ENCODE data around the gene CDH4. TPM values are rescaled to one million over a fixed set of nuclear protein-coding genes. Genes with fewer than 3 reads are reported as not detected.

Gene CDH4
- total and polyA plus RNA-seq, 2 of the 8 experiments (the other 6 are each of a cell fraction or from before 2014, with no cell fraction given): 4.3 to 7.9 TPM

DNA sequence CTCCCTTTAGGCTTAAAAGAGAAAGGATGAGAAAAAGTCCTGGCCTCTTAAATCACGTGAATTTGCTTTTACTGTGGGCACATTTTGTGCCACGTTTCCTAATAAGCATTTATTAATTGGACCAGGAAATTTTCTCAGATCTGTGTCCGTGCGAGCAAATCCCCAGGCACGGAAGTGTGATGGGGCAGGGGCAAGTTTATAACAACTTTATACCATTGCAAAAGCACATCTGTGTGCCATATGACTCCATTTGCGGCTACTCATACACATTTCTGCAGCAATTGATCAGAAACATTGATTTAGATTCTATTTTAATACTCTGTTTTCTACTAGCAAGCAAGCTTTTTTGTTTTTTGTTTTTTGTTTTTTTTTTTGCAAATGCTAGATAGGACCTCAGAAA lies 440.4 kb downstream of the CDH4 start:
- ChIA-PET POLR2A (ENCODE audit: partially characterized antibody) (no interaction called here), CTCF (ENCODE audit: partially characterized antibody) (interaction anchor here (0.5 to 1.3 kb wide), 4 partner anchors 10 to 784 kb away, joined by 3 to 5 read pairs (median 3); no protein-coding TSS in a partner anchor)
- H3K4me2 ChIP-seq (ENCODE audit: insufficient read depth in 1 of 2, low read depth in 2 of 2, low read length in 2 of 2): no peak overlapping the region
- TF ChIP-seq EGR1 (IDR thresholded peaks at IDR 0.05; ENCODE audit: borderline replicate concordance, low read depth, low read length) (no peak), TAF1 (IDR thresholded peaks at IDR 0.05; ENCODE audit: low read depth, low read length) (no peak), POLR2A (IDR thresholded peaks at IDR 0.05; ENCODE audit: control extremely low read depth in 1 of 2, low read depth in 2 of 2, low read length in 2 of 2) (no peak), SP1 (IDR thresholded peaks at IDR 0.05; ENCODE audit: low read depth, low read length) (no peak), RFX5 (IDR thresholded peaks at IDR 0.05; ENCODE audit: borderline replicate concordance, low read depth, low read length) (no peak), ZNF274 (IDR thresholded peaks at IDR 0.05; ENCODE audit: borderline replicate concordance, extremely low read depth, low read length) (no peak)
- H3K9me3 ChIP-seq (ENCODE audit: insufficient read depth in 2 of 2, low read depth in 1 of 2, low read length in 1 of 2): no peaks in the 10 kb centered on the region
- H3K4me3 ChIP-seq (ENCODE audit: extremely low read depth in 1 of 4, insufficient read depth in 2 of 4, low read depth in 3 of 4, low read length in 4 of 4): no peak overlapping the region
- H3K56ac ChIP-seq (replicated peaks; ENCODE audit: insufficient read length, low read depth, low read length): no peak overlapping the region
- no peak overlapping the region for H2AK5ac ChIP-seq (ENCODE audit: low read depth, low read length)
- H2BK120ac ChIP-seq (replicated peaks; ENCODE audit: low read depth, low read length): no peak overlapping the region
- H3K18ac ChIP-seq (ENCODE audit: extremely low read depth, low read length): no peak overlapping the region
- H4K5ac ChIP-seq (ENCODE audit: insufficient read length, low read depth, low read length): no peak overlapping the region
- no peak overlapping the region for H3K14ac ChIP-seq (ENCODE audit: insufficient read length)
- no peaks in the 10 kb centered on the region for H3K79me2 ChIP-seq (ENCODE audit: control insufficient read depth in 1 of 2, insufficient read depth in 2 of 2, low read length in 2 of 2)
- no peak overlapping the region for H2BK5ac ChIP-seq (ENCODE audit: low read depth, low read length)
- no peak overlapping the region for H2BK15ac ChIP-seq (ENCODE audit: low read length)
- peaks cover 0 to 3% of the 10 kb centered on the region in 2 experiments for H4K20me1 ChIP-seq (replicated peaks in 1 of 2; ENCODE audit: control insufficient read depth in 1 of 2, insufficient read depth in 2 of 2, low read length in 2 of 2)
- H3K9ac ChIP-seq (replicated peaks in 1 of 4; ENCODE audit: extremely low read depth in 1 of 4, low read depth in 3 of 4, low read length in 3 of 4): no peak overlapping the region
- no peak overlapping the region for H3K23ac ChIP-seq (ENCODE audit: insufficient read length)
- H4K91ac ChIP-seq (replicated peaks; ENCODE audit: insufficient read length, low read length): no peak overlapping the region
- no peaks in the 10 kb centered on the region for H3K36me3 ChIP-seq (ENCODE audit: control insufficient read depth in 2 of 4, insufficient read depth in 4 of 4, low read length in 3 of 4)
- FAIRE-seq: no peak
- no peak overlapping the region for H4K8ac ChIP-seq (ENCODE audit: extremely low read depth, insufficient read depth, low read length)
- no peak overlapping the region for H3K27ac ChIP-seq (ENCODE audit: low read depth, low read length)
- no peaks in the 10 kb centered on the region for H3K79me1 ChIP-seq (ENCODE audit: low read depth, low read length)
- no peak overlapping the region for H3K4ac ChIP-seq (replicated peaks; ENCODE audit: insufficient read length, low read depth, low read length)
- peaks cover 5% of the 10 kb centered on the region; the same call in 1 of the 2 replicates for H3K23me2 ChIP-seq (ENCODE audit: low read depth, low read length)
- no peak overlapping the region for H2AFZ ChIP-seq (ENCODE audit: low read length)
- DNase-seq (ENCODE audit: low read depth in 1 of 2, low spot score in 2 of 2): no peak
- H2BK12ac ChIP-seq (ENCODE audit: low read depth, low read length): no peak overlapping the region
- no peak overlapping the region for H2BK20ac ChIP-seq (ENCODE audit: low read length)
- H3K27me3 ChIP-seq (replicated peaks in 1 of 4; ENCODE audit: control insufficient read depth in 3 of 4, extremely low read depth in 1 of 4, insufficient read depth in 3 of 4, low read length in 3 of 4): 0 out of 7 replicates have a peak, but pooled peaks cover 0 to 7% (median 1%) of the 10 kb centered on the region in 4 experiments
- 0 out of 7 replicates have a peak, but pooled peaks cover 0 to 2% (median 0%) of the 10 kb centered on the region in 4 experiments for H3K4me1 ChIP-seq (replicated peaks in 1 of 4; ENCODE audit: control insufficient read depth in 3 of 4, insufficient read depth in 4 of 4, low read length in 3 of 4)
- 89% methylated on average over 6 of the region's 6 CpGs; no CpG with 5 or more reads in 1 of the 2 experiments for WGBS, 2 experiments (ENCODE audit: extremely low coverage in 1 of 2, insufficient coverage in 1 of 2, insufficient read length in 1 of 2, insufficient replicate concordance in 2 of 2, low coverage in 1 of 2, low lambda C conversion rate in 2 of 2, missing lambda C conversion rate in 1 of 2)

Measured in H1 (cell line).